ENCODE measurements around the gene CAMTA1. TPM values are rescaled to one million over a fixed set of nuclear protein-coding genes. Genes with fewer than 3 reads are reported as not detected.

Gene CAMTA1
- total and polyA plus RNA-seq, 8 donors: 42.8 to 213 (median 118) TPM

DNA sequence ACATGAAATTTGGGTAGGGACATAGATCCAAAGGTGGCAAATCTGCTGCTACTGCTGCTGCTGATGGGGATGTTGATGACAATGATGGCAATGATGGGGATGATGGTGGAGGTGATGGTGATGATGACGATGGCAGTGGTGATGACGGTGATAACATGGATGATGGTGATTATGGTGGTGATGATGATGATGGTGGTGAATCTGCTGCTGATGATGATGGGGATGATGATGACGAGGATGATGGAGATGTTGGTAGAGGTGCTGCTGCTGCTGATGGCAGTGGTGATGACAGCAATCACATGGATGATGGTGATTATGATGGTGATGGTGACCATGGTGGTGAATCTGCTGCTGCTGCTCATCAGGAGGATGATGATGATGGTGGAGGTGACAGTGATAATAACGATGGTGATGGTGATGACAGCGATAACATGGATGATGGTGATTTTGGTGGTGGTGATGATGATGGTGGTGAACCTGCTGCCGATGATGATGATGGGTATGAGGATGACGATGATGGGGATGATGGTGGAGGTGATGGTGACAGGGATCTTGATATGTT is 644.9 kb downstream of the CAMTA1 start:
- TF ChIP-seq, protein P1, sequence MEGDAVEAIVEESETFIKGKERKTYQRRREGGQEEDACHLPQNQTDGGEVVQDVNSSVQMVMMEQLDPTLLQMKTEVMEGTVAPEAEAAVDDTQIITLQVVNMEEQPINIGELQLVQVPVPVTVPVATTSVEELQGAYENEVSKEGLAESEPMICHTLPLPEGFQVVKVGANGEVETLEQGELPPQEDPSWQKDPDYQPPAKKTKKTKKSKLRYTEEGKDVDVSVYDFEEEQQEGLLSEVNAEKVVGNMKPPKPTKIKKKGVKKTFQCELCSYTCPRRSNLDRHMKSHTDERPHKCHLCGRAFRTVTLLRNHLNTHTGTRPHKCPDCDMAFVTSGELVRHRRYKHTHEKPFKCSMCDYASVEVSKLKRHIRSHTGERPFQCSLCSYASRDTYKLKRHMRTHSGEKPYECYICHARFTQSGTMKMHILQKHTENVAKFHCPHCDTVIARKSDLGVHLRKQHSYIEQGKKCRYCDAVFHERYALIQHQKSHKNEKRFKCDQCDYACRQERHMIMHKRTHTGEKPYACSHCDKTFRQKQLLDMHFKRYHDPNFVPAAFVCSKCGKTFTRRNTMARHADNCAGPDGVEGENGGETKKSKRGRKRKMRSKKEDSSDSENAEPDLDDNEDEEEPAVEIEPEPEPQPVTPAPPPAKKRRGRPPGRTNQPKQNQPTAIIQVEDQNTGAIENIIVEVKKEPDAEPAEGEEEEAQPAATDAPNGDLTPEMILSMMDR (IDR thresholded peaks at IDR 0.05): no peak
- TF ChIP-seq POLR2A (IDR thresholded peaks at IDR 0.05): no peak
- TF ChIP-seq EP300 (IDR thresholded peaks at IDR 0.05): no peak
- TF ChIP-seq POLR2AphosphoS5 (IDR thresholded peaks at IDR 0.05): no peak
- Histone ChIP-seq H3K4me1 (peaks cover 0 to 12% (median 0%) of the 10 kb centered on the region in 4 donors), H3K4me3 (no peak overlapping the region), H3K27me3 (no peaks in the 10 kb centered on the region), H3K36me3 (no peaks in the 10 kb centered on the region), H3K27ac (no peak overlapping the region), H3K9me3 (peaks cover 0 to 10% (median 2%) of the 10 kb centered on the region in 4 donors)
- 81 to 95% (median 91%) methylated on average over 6 to 7 of the region's 7 CpGs for WGBS, 5 donors
- no peak for DNase-seq
- intact Hi-C loops (cut with DNase I; ENCODE audit: low total_unique reads): no loop called here

DNA sequence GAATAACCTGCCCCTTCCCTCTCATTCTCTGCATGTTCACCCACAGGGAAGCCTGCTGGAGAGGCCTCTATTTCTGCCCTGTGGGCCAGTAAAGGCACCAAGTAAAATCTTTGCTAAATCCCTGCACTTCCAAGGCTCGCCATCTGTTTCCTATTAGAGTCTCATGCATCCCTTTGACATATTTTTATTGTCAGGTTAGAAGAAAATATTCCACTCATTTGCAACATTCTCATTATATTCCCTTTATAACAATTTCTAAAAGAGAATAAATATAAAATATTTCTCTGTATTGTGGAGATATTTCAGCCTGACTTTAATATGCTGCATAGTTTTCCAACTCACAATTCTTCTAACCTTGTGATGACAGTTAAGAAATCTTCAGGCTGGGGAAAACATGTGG is 645.4 kb downstream of the CAMTA1 start:
- TF ChIP-seq EP300 (IDR thresholded peaks at IDR 0.05) (no peak), POLR2A (IDR thresholded peaks at IDR 0.05) (no peak), POLR2AphosphoS5 (IDR thresholded peaks at IDR 0.05) (no peak)
- TF ChIP-seq, protein P1 (IDR thresholded peaks at IDR 0.05): no peak
- Histone ChIP-seq H3K4me3 (no peak overlapping the region), H3K36me3 (no peaks in the 10 kb centered on the region), H3K27ac (no peak overlapping the region), H3K4me1 (peaks cover 0 to 12% (median 0%) of the 10 kb centered on the region in 4 donors), H3K27me3 (no peaks in the 10 kb centered on the region), H3K9me3 (peaks cover 0 to 10% (median 2%) of the 10 kb centered on the region in 4 donors)
- WGBS, 5 donors: 82 to 96% (median 88%) methylated on average over 1 of the region's 1 CpG
- intact Hi-C loops (cut with DNase I; ENCODE audit: low total_unique reads): no loop called here
- no peak for DNase-seq

DNA sequence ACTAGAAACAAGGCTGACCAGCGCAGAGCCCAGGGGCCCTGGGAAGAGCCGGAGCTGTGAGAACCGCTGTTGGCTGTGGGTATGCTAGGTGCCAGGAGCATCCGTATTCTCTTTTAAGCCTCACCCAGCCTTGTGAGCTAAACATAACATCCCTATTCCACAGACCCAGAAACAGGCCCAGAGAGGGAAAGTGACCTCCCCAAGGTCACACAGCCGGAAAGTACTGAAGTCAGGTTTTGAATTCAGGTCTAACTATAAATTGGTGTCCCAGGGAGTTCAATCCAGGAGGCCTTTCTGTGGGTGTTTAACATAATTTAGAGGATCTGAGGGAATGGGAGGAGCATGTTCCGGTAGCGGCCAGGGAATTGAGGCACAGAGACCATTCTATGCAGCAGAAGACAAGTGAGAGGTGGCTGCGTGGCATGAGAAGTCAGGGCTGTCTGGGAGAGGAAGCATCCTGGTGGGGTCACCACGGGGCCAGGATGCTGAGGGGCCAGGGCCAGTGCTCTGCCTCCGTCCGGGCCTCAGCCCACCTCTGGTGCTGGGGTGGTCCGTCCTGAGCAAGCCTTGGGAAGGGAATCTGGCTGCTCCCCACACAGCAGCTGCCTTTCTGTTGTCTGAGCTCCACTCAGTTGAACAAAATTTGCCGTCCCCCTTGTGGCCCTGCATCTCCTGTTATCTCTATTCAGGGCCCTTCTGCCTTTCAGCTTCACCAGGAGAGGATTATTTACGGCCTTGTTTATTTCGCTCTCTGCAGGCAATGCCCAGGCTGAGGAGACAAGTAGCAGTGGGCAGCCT is 647.0 kb downstream of the CAMTA1 start:
- H3K27me3 ChIP-seq: no peaks in the 10 kb centered on the region
- H3K4me1 ChIP-seq: peaks cover 0 to 10% (median 0%) of the 10 kb centered on the region in 4 donors
- intact Hi-C loops (cut with DNase I; ENCODE audit: low total_unique reads): no loop called here
- H3K27ac ChIP-seq: no peak overlapping the region
- no peak overlapping the region for H3K4me3 ChIP-seq
- no peak for TF ChIP-seq EP300 (IDR thresholded peaks at IDR 0.05)
- TF ChIP-seq POLR2AphosphoS5 (IDR thresholded peaks at IDR 0.05): no peak
- no peak for TF ChIP-seq POLR2A (IDR thresholded peaks at IDR 0.05)
- TF ChIP-seq, protein P1 (IDR thresholded peaks at IDR 0.05): no peak
- H3K36me3 ChIP-seq: no peaks in the 10 kb centered on the region
- WGBS, 5 donors: 76 to 91% (median 88%) methylated on average over 12 to 15 of the region's 15 CpGs
- H3K9me3 ChIP-seq: peaks cover 0 to 10% (median 2%) of the 10 kb centered on the region in 4 donors
- no peak for DNase-seq

DNA sequence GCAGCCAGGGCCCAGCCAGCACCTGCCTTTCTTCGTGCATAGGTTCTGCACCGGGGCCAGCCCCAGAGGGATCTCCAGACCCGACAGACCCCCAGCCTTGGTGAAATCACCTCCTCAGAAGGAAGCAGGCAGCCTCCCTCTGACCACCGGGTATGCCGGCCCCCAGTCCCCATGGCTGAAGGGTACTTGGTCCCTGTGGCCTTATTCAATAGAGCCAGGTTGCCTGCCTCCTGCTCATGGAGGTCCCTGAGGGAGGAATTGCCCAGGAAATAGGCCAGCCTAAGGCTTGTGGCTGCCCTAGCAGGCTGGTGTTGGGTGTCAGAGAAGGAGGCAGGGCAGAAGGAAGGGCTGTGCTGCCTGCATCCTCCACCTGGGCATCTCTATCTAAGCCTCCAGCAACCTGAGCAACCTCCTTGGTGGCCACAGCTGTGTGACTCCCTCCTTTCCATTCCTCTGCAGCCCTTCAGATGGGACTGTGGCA is 647.7 kb downstream of the CAMTA1 start:
- H3K27me3 ChIP-seq: no peaks in the 10 kb centered on the region
- H3K36me3 ChIP-seq: no peaks in the 10 kb centered on the region
- peaks cover 0 to 10% (median 2%) of the 10 kb centered on the region in 4 donors for H3K9me3 ChIP-seq
- no peak overlapping the region for H3K4me3 ChIP-seq
- H3K27ac ChIP-seq: no peak overlapping the region
- H3K4me1 ChIP-seq: peaks cover 0 to 3% (median 0%) of the 10 kb centered on the region in 4 donors
- TF ChIP-seq EP300 (IDR thresholded peaks at IDR 0.05) (no peak), POLR2AphosphoS5 (IDR thresholded peaks at IDR 0.05) (no peak), POLR2A (IDR thresholded peaks at IDR 0.05) (no peak)
- TF ChIP-seq, protein P1 (IDR thresholded peaks at IDR 0.05): no peak
- intact Hi-C loops (cut with DNase I; ENCODE audit: low total_unique reads): no loop called here
- 79 to 90% (median 83%) methylated on average over 3 to 5 of the region's 5 CpGs for WGBS, 5 donors
- DNase-seq: no peak

All from stomach (tissue), 9 donors.